ENCODE results near the gene CFAP410.

CFAP410 gene

GRCh38 chr21:44299085-44299457, 40.1 kb downstream of the CFAP410 start:
- DNase-seq (ENCODE audit: low spot score), result no peak

DNA sequence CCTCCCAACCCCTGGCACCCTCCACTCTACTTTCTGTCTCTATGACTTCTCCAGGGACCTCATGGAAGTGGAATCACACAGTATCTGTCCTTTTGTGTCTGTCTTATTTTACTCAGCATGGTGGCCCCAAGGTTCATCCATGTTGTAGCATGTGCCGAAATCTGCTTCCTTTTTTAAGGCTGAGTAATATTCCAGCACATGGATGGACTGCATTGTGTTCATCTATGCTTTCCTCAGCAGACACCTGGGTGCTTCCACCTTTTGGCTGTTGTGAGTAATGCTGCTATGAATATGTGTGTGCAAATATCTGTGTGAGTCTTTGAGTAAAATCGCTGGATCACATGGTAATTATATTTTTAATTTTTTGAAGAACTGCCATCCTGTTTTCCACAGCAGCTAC, 40.9 kb downstream of the CFAP410 start:
- peak; percentile 5 for DNase-seq (ENCODE audit: low spot score)

- DNase-seq (ENCODE audit: low spot score), result peak; percentile 88
Observed at GRCh38 chr21:44297525-44298290, 41.5 kb downstream of the CFAP410 start.

- no peak for DNase-seq (ENCODE audit: low spot score)
Observed at GRCh38 chr21:44296916-44297315, 42.3 kb downstream of the CFAP410 start.

- no peak for DNase-seq (ENCODE audit: low spot score)
Observed at GRCh38 chr21:44296103-44296519, 43.1 kb downstream of the CFAP410 start.

DNA sequence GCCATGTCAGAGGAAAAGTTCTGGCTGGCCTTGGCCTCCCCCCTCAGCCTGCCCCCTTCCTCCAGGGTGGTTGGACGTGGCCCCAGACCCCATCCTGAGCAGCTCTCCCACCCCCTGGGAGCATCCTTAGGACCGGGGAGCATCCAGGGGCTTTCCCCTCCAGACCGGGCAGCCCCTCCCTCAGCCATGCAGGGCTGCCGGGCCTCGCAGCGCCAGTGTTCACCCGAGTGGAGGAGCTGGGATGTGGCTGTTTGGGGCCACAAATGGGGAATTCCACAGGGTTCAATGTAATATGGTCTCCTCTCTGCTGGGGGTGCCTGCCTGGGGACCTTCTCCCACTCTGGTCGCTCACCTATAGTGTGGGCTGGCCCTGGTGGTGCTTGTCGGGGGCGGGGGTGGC, 43.5 kb downstream of the CFAP410 start:
- DNase-seq (ENCODE audit: low spot score), result no peak

GRCh38 chr21:44295163-44295573, 44.0 kb downstream of the CFAP410 start:
- DNase-seq (ENCODE audit: low spot score), result no peak

DNA sequence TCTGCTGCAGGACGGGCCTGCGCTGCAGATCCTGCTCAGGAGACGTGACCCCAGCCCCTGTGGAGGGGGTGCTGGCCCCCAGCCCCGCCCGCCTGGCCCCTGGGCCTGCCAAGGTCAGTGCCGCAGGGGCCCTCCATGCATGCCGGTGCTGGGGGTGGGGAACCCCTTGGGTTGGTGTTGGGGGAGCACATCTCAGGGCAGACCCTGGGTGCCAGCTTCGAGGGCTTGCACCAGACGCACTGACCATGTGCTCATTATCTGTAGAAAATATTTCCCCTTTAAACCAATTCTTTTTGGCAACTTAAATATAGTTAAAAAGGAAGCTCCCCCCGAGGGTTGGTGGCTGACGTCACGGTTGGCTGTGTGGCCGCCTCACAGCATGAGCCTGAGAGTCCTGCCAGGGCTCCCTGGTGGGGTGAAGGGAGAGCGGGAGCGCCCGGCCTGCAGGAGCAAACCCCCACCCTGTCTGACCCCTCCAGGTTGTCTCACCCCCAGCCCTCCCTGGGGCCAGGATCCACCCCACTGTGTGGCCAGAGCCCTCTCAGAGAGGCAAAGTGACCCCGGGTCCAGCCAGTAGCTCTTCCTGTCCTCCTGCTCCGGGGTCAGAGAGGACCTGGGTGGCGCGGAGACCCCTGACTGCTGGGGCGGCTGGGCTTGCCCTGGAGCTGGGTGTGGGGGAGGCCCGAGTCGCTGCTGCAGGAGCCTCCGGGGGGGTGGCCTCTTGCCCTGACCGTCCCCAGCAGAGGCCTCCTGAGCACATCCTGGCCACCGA, 44.6 kb downstream of the CFAP410 start:
- DNase-seq (ENCODE audit: low spot score), result no peak

- no peak for DNase-seq (ENCODE audit: low spot score)
Observed at GRCh38 chr21:44293551-44294231, 45.5 kb downstream of the CFAP410 start.

- no peak for DNase-seq (ENCODE audit: low spot score)
Observed at GRCh38 chr21:44292812-44293195, 46.4 kb downstream of the CFAP410 start.

DNA sequence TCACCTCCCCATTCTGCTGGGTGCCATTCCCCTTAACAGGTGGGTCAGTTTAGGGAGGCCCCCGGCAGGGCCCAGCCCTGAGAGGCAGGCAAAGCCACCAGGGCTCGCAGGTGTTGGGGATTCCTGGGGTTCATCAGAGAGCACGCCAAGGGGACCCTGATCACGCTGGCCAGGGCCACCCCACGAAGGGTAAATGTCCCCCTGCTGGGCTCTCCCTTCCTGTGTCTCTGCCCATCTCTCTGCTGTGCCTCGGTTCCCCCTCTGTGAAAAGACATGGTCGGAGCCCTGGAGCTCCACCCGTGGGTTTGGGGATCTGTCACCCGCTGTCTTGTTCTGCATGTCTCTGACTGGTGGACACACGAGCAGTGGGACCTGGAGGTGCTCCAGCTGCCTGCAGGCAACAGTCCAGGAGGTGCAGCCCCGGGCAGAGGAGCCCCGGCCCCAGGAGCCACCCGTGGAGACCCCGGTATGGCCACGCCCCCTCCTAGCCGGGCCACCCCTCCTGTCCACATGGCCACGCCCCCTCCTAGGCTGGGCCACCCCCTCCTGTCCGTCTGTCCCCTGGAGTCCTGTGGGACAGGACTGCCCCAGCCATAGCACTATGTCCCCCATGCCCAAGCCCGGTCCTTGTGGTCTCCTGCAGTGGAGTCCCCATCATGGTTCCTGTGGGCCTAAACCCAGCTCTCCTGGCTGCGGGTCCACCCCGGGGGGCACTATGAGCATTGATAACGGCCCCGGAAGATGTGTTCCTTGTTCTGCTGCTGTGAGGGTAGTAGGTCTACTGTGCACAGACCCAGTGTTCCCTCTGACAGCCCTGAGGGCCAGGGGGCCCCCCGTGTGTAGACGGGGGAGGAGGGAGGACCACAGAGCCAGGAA, 47.0 kb downstream of the CFAP410 start:
- DNase-seq (ENCODE audit: low spot score), result no peak

- no peak for DNase-seq (ENCODE audit: low spot score)
Observed at GRCh38 chr21:44291078-44291935, 47.9 kb downstream of the CFAP410 start.

- DNase-seq (ENCODE audit: low spot score), result no peak
Observed at GRCh38 chr21:44290327-44291077, 48.7 kb downstream of the CFAP410 start.

GRCh38 chr21:44289381-44290010, 49.7 kb downstream of the CFAP410 start:
- DNase-seq (ENCODE audit: low spot score), result no peak

- DNase-seq (ENCODE audit: low spot score), result no peak
Observed at GRCh38 chr21:44288251-44289110, 50.7 kb downstream of the CFAP410 start.

- no peak for DNase-seq (ENCODE audit: low spot score)
Observed at GRCh38 chr21:44286716-44287632, 52.2 kb downstream of the CFAP410 start.

- no peak for DNase-seq (ENCODE audit: low spot score)
Observed at GRCh38 chr21:44286086-44286715, 53.0 kb downstream of the CFAP410 start.
